ENCODE measurements around the gene IL10RB. TPM values are rescaled to one million over a fixed set of nuclear protein-coding genes. Genes with fewer than 3 reads are reported as not detected.

Gene IL10RB
- total and polyA plus RNA-seq, 5 donors from 2014 or later = 30.9 to 105 (median 78.2) TPM

DNA sequence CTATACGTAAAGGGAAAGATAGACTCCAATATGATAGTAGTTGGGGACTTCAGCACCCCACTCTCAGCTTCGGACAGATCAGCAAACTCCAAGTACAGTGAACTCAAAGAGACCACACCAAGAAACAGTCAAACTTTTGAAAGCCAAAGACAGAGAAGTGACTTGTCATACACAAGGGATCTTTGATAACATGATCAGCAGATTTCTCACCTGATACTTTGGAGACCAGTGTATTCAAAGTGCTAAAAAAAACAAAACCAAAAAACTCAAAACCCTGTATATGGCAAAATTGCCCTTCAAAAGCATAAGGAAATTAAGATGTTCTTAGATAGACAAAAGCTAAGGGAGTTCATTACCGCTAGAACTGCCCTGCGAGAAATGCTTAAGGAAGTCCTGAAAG, 68.0 kb downstream of the IL10RB start:
- Mint-ChIP-seq H3K9me3 (peaks cover 0 to 6% (median 1%) of the 10 kb centered on the region in 7 donors), H3K4me3 (no peak overlapping the region), H3K4me1 (peaks cover 28 to 66% (median 52%) of the 10 kb centered on the region in 4 donors), H3K27ac (peak overlapping the region; percentile 18 to 56 (median 22)), H3K27me3 (no peaks in the 10 kb centered on the region), H3K36me3 (peaks cover 23% of the 10 kb centered on the region)
- no peaks in the 10 kb centered on the region for H3K27me3 ChIP-seq (ENCODE audit: control insufficient read depth, insufficient read depth, low read length)
- no peaks in the 10 kb centered on the region for H3K9me3 ChIP-seq (ENCODE audit: control insufficient read depth in 2 of 2, low read length in 2 of 2)
- no peak overlapping the region for H3K27ac ChIP-seq (ENCODE audit: insufficient read depth, low read length, poor library complexity, severe bottlenecking)
- no peak overlapping the region for H3K4me3 ChIP-seq (ENCODE audit: low read depth, low read length)
- ATAC-seq (ENCODE audit: low read depth in 2 of 2) = no peak
- H3K36me3 ChIP-seq (ENCODE audit: control insufficient read depth, insufficient read depth, low read length) = peaks cover 29% of the 10 kb centered on the region
- DNase-seq = no peak
- peaks cover 36% of the 10 kb centered on the region for H3K4me1 ChIP-seq (ENCODE audit: control insufficient read depth, insufficient read depth, low read length, poor library complexity, severe bottlenecking)

DNA sequence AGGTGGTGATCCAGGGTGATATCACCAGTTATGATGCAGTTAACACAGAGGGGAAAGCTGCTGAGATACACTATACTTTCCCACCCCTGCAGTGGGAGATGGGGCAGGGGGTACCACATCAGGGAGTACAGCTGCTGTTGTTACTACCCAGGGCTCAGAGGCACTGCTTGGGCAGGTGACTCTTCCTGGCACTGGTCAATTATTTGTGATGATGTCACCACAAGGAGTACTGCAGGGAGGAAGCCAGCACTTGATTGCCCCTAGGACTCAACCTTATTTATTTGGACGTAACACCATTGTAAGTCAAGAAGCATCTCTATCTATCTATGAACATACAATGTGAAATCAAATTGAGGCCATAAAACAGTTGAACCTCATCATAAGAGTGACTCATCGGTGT, 68.7 kb downstream of the IL10RB start:
- Histone ChIP-seq H3K9me3 (ENCODE audit: control insufficient read depth in 2 of 2, low read length in 2 of 2) (no peaks in the 10 kb centered on the region), H3K4me1 (ENCODE audit: control insufficient read depth, insufficient read depth, low read length, poor library complexity, severe bottlenecking) (peaks cover 30% of the 10 kb centered on the region), H3K36me3 (ENCODE audit: control insufficient read depth, insufficient read depth, low read length) (peaks cover 31% of the 10 kb centered on the region), H3K27ac (ENCODE audit: insufficient read depth, low read length, poor library complexity, severe bottlenecking) (no peak overlapping the region), H3K4me3 (ENCODE audit: low read depth, low read length) (no peak overlapping the region), H3K27me3 (ENCODE audit: control insufficient read depth, insufficient read depth, low read length) (no peaks in the 10 kb centered on the region)
- H3K36me3 Mint-ChIP-seq = peaks cover 23% of the 10 kb centered on the region
- H3K9me3 Mint-ChIP-seq = peaks cover 0 to 6% (median 1%) of the 10 kb centered on the region in 7 donors
- DNase-seq (no peak), ATAC-seq (ENCODE audit: low read depth in 2 of 2) (no peak)
- no peaks in the 10 kb centered on the region for H3K27me3 Mint-ChIP-seq
- peak overlapping the region in 1 of 3 donors; percentile 56 for H3K27ac Mint-ChIP-seq
- H3K4me3 Mint-ChIP-seq = no peak overlapping the region
- H3K4me1 Mint-ChIP-seq = peaks cover 30 to 61% (median 49%) of the 10 kb centered on the region in 4 donors

DNA sequence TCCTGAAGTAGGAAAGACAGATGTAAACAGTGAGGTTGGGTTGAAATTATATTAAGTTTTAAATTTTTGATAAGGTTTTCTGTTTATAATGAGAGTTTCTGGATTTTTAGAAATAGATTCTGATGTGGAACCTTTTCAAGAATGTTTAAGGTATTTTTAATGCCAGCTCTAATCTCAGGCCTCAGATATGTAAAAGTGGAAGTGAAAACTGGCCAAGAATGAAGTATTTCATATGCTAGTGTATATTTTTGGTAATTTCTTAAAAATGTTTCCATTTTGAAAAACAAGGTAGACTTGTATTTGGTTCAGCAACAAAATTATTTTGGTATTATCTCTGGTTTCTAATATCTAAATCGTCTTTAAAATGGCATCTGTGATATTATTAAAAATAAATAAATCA, 73.0 kb downstream of the IL10RB start:
- Mint-ChIP-seq H3K4me1 (peaks cover 17 to 33% (median 25%) of the 10 kb centered on the region in 4 donors), H3K36me3 (peaks cover 27% of the 10 kb centered on the region), H3K9me3 (peaks cover 0 to under 1% (median 0%) of the 10 kb centered on the region in 7 donors), H3K27ac (peak overlapping the region in 1 of 3 donors; percentile 74), H3K27me3 (no peaks in the 10 kb centered on the region), H3K4me3 (no peak overlapping the region)
- no peak overlapping the region for H3K27ac ChIP-seq (ENCODE audit: insufficient read depth, low read length, poor library complexity, severe bottlenecking)
- H3K27me3 ChIP-seq (ENCODE audit: control insufficient read depth, insufficient read depth, low read length) = no peaks in the 10 kb centered on the region
- peaks cover 69% of the 10 kb centered on the region for H3K36me3 ChIP-seq (ENCODE audit: control insufficient read depth, insufficient read depth, low read length)
- H3K9me3 ChIP-seq (ENCODE audit: control insufficient read depth in 2 of 2, low read length in 2 of 2) = no peaks in the 10 kb centered on the region
- ATAC-seq (ENCODE audit: low read depth in 2 of 2) = no peak
- H3K4me1 ChIP-seq (ENCODE audit: control insufficient read depth, insufficient read depth, low read length, poor library complexity, severe bottlenecking) = no peaks in the 10 kb centered on the region
- no peak for DNase-seq
- H3K4me3 ChIP-seq (ENCODE audit: low read depth, low read length) = no peak overlapping the region

DNA sequence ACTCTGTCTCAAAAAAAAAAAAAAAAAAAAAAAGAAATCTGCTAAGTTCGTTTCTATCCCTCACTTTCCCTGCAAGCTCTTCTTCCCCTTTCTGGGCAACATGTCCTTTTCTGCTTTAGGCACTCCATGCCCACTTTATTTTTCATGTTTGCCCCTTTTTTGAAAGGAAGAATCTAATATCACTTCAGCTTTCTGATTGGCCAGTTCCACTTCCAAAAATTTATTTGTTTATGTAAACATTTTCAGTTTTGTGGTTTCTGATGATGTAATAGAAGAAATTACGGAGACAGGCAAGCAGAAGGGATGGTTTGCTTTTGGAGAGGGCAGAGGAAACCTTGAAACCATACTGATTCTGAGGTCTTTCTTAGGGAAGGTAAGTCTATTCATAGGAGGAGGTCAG, 73.8 kb downstream of the IL10RB start:
- Mint-ChIP-seq H3K36me3 (peaks cover 28% of the 10 kb centered on the region), H3K4me3 (no peak overlapping the region), H3K27me3 (no peaks in the 10 kb centered on the region), H3K4me1 (peaks cover 16 to 29% (median 20%) of the 10 kb centered on the region in 4 donors), H3K9me3 (no peaks in the 10 kb centered on the region), H3K27ac (peak overlapping the region in 1 of 3 donors; percentile 74)
- H3K27me3 ChIP-seq (ENCODE audit: control insufficient read depth, insufficient read depth, low read length) = no peaks in the 10 kb centered on the region
- H3K9me3 ChIP-seq (ENCODE audit: control insufficient read depth in 2 of 2, low read length in 2 of 2) = no peaks in the 10 kb centered on the region
- H3K4me3 ChIP-seq (ENCODE audit: low read depth, low read length) = no peak overlapping the region
- peaks cover 67% of the 10 kb centered on the region for H3K36me3 ChIP-seq (ENCODE audit: control insufficient read depth, insufficient read depth, low read length)
- no peak for ATAC-seq (ENCODE audit: low read depth in 2 of 2)
- no peaks in the 10 kb centered on the region for H3K4me1 ChIP-seq (ENCODE audit: control insufficient read depth, insufficient read depth, low read length, poor library complexity, severe bottlenecking)
- DNase-seq = no peak
- H3K27ac ChIP-seq (ENCODE audit: insufficient read depth, low read length, poor library complexity, severe bottlenecking) = peak overlapping the region; percentile 14

DNA sequence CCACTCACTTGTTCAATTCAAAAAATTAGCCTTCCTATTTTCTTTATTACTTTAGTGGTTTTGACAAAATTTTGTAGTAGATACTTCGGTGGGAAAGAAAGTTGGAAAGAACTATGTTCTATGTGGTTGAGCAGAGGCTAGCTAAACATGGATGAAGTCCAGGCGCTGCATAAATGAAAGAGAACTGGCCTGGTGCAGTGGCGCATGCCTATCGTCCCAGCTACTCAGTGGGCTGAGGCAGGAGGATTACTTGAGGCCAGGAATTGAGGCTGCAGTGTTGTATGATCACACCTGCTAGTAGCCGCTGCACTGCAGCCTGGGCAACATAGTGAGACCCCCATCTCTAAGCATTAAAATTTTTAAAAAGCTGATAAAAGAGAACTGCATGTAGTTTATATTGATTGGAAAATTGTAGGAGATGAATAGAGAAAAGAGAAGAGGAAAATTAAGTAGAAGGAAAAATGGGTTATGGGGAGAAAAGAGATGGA, 79.6 kb downstream of the IL10RB start:
- H3K36me3 Mint-ChIP-seq = peaks cover 47% of the 10 kb centered on the region
- DNase-seq (no peak), ATAC-seq (ENCODE audit: low read depth in 2 of 2) (no peak)
- H3K4me1 Mint-ChIP-seq = peaks cover 17 to 39% (median 26%) of the 10 kb centered on the region in 4 donors
- no peaks in the 10 kb centered on the region for H3K27me3 Mint-ChIP-seq
- Histone ChIP-seq H3K9me3 (ENCODE audit: control insufficient read depth in 2 of 2, low read length in 2 of 2) (no peaks in the 10 kb centered on the region), H3K4me1 (ENCODE audit: control insufficient read depth, insufficient read depth, low read length, poor library complexity, severe bottlenecking) (peaks cover 9% of the 10 kb centered on the region), H3K27ac (ENCODE audit: insufficient read depth, low read length, poor library complexity, severe bottlenecking) (no peak overlapping the region), H3K36me3 (ENCODE audit: control insufficient read depth, insufficient read depth, low read length) (peaks cover 76% of the 10 kb centered on the region), H3K4me3 (ENCODE audit: low read depth, low read length) (no peak overlapping the region), H3K27me3 (ENCODE audit: control insufficient read depth, insufficient read depth, low read length) (no peaks in the 10 kb centered on the region)
- no peak overlapping the region for H3K4me3 Mint-ChIP-seq
- no peaks in the 10 kb centered on the region for H3K9me3 Mint-ChIP-seq
- peak overlapping the region in 2 of 3 donors; percentile 9 to 60 for H3K27ac Mint-ChIP-seq

Other genes with a start within 250 kb of the IL10RB start
- not detected for gene OLIG2, start 240.4 kb upstream of the IL10RB start, total RNA-seq
- gene OLIG2, start 240.4 kb upstream of the IL10RB start, polyA plus RNA-seq = not detected
- not detected for gene OLIG1, start 196.2 kb upstream of the IL10RB start, total RNA-seq
- gene OLIG1, start 196.2 kb upstream of the IL10RB start, polyA plus RNA-seq = not detected
- 56.9 TPM for gene IFNAR2, start 36.4 kb upstream of the IL10RB start, total RNA-seq
- gene IFNAR2, start 36.4 kb upstream of the IL10RB start, polyA plus RNA-seq = 100 to 1,000 TPM; 110 to 121 (median 111) TPM
- gene IFNAR1, start 58.6 kb downstream of the IL10RB start, total RNA-seq = 23.9 TPM
- gene IFNAR1, start 58.6 kb downstream of the IL10RB start, polyA plus RNA-seq = 10 to 100 TPM; 61.7 to 93.8 (median 68.4) TPM
- 10.2 TPM for gene IFNGR2, start 137.0 kb downstream of the IL10RB start, total RNA-seq
- 10 to 100 TPM; 21.7 to 37.2 (median 24.5) TPM for gene IFNGR2, start 137.0 kb downstream of the IL10RB start, polyA plus RNA-seq
- gene TMEM50B, start 213.6 kb downstream of the IL10RB start, total RNA-seq = 84.2 TPM
- 10 to 100 TPM; 60.1 to 63.2 (median 61.6) TPM for gene TMEM50B, start 213.6 kb downstream of the IL10RB start, polyA plus RNA-seq
- 0.17 TPM for gene DNAJC28, start 225.3 kb downstream of the IL10RB start, total RNA-seq
- gene DNAJC28, start 225.3 kb downstream of the IL10RB start, polyA plus RNA-seq = under 1 TPM; 0.33 to 0.78 (median 0.73) TPM